Measurements from ENCODE around the gene KRTAP6-2.

Gene KRTAP6-2

GRCh38 chr21:30616125-30616524, 17.4 kb upstream of the KRTAP6-2 start, which contains the start of gene KRTAP20-1:
Gene KRTAP20-1 (plus strand): TSS chr21:30616425. CDS start chr21:30616455, 30 bp downstream.
- H3K27me3 ChIP-seq (ENCODE audit: insufficient read depth, low read length), result no peaks in the 10 kb centered on the region
- no CpG with 5 or more reads among the region's 2 CpGs for WGBS
- H3K36me3 ChIP-seq (ENCODE audit: insufficient read depth, low read length), result no peaks in the 10 kb centered on the region
- H3K27ac ChIP-seq (ENCODE audit: low read depth, low read length), result no peak within 1 kb of the TSS
- no peak within 1 kb of the TSS for H3K9ac ChIP-seq (ENCODE audit: low read depth, low read length)
- no peaks in the 10 kb centered on the region for H3K9me3 ChIP-seq (ENCODE audit: insufficient read depth, low read depth, low read length)
- H3K4me1 ChIP-seq (ENCODE audit: insufficient read depth, low read length), result no peaks in the 10 kb centered on the region
- H3K4me3 ChIP-seq (ENCODE audit: low read length), result no peak within 1 kb of the TSS

GRCh38 chr21:30615199-30615598, 16.5 kb upstream of the KRTAP6-2 start:
- Histone ChIP-seq H3K9me3 (ENCODE audit: insufficient read depth, low read depth, low read length) (no peaks in the 10 kb centered on the region), H3K27ac (ENCODE audit: low read depth, low read length) (no peak overlapping the region), H3K9ac (ENCODE audit: low read depth, low read length) (no peak overlapping the region), H3K4me3 (ENCODE audit: low read length) (no peak overlapping the region), H3K36me3 (ENCODE audit: insufficient read depth, low read length) (no peaks in the 10 kb centered on the region), H3K4me1 (ENCODE audit: insufficient read depth, low read length) (no peaks in the 10 kb centered on the region), H3K27me3 (ENCODE audit: insufficient read depth, low read length) (no peaks in the 10 kb centered on the region)

- Histone ChIP-seq H3K4me3 (ENCODE audit: low read length) (no peak within 1 kb of the TSS), H3K27ac (ENCODE audit: low read depth, low read length) (no peak within 1 kb of the TSS), H3K4me1 (ENCODE audit: insufficient read depth, low read length) (no peaks in the 10 kb centered on the region), H3K9me3 (ENCODE audit: insufficient read depth, low read depth, low read length) (no peaks in the 10 kb centered on the region), H3K27me3 (ENCODE audit: insufficient read depth, low read length) (no peaks in the 10 kb centered on the region), H3K9ac (ENCODE audit: low read depth, low read length) (no peak within 1 kb of the TSS), H3K36me3 (ENCODE audit: insufficient read depth, low read length) (no peaks in the 10 kb centered on the region)
- 78% methylated on average over 2 of the region's 2 CpGs for WGBS
These were observed 15.1 kb upstream of the KRTAP6-2 start, which contains the start of gene KRTAP6-1 for GRCh38 chr21:30613836-30614235. Gene KRTAP6-1 (minus strand): TSS chr21:30613930. CDS start chr21:30613904, 26 bp downstream.

GRCh38 chr21:30612132-30612531, 13.4 kb upstream of the KRTAP6-2 start:
- Histone ChIP-seq H3K4me3 (ENCODE audit: low read length) (no peak overlapping the region), H3K9ac (ENCODE audit: low read depth, low read length) (no peak overlapping the region), H3K36me3 (ENCODE audit: insufficient read depth, low read length) (no peaks in the 10 kb centered on the region), H3K27ac (ENCODE audit: low read depth, low read length) (no peak overlapping the region), H3K4me1 (ENCODE audit: insufficient read depth, low read length) (no peaks in the 10 kb centered on the region), H3K9me3 (ENCODE audit: insufficient read depth, low read depth, low read length) (no peaks in the 10 kb centered on the region), H3K27me3 (ENCODE audit: insufficient read depth, low read length) (no peaks in the 10 kb centered on the region)
- 91% methylated on average over 1 of the region's 2 CpGs for WGBS

- Histone ChIP-seq H3K4me1 (ENCODE audit: insufficient read depth, low read length) (no peaks in the 10 kb centered on the region), H3K27me3 (ENCODE audit: insufficient read depth, low read length) (no peaks in the 10 kb centered on the region), H3K9ac (ENCODE audit: low read depth, low read length) (no peak overlapping the region), H3K36me3 (ENCODE audit: insufficient read depth, low read length) (no peaks in the 10 kb centered on the region), H3K27ac (ENCODE audit: low read depth, low read length) (no peak overlapping the region), H3K9me3 (ENCODE audit: insufficient read depth, low read depth, low read length) (no peaks in the 10 kb centered on the region), H3K4me3 (ENCODE audit: low read length) (no peak overlapping the region)
- 89% methylated on average over 2 of the region's 2 CpGs for WGBS
These were observed 7.3 kb upstream of the KRTAP6-2 start for GRCh38 chr21:30605968-30606367.

GRCh38 chr21:30600787-30601186, 2.1 kb upstream of the KRTAP6-2 start, which contains the start of gene KRTAP22-1:
Gene KRTAP22-1 (plus strand): TSS chr21:30601087.
- no CpG with 5 or more reads among the region's 1 CpG for WGBS

GRCh38 chr21:30592140-30592539, 6.6 kb downstream of the KRTAP6-2 start, which contains the start of gene KRTAP6-3:
Gene KRTAP6-3 (plus strand): TSS chr21:30592440. CDS start chr21:30592446, 6 bp downstream.
- no peaks in the 10 kb centered on the region for H3K4me1 ChIP-seq (ENCODE audit: insufficient read depth, low read length)
- H3K9me3 ChIP-seq (ENCODE audit: insufficient read depth, low read depth, low read length), result no peaks in the 10 kb centered on the region
- H3K36me3 ChIP-seq (ENCODE audit: insufficient read depth, low read length), result no peaks in the 10 kb centered on the region
- no peaks in the 10 kb centered on the region for H3K27me3 ChIP-seq (ENCODE audit: insufficient read depth, low read length)
- H3K4me3 ChIP-seq (ENCODE audit: low read length), result no peak within 1 kb of the TSS
- 96% methylated on average over 4 of the region's 4 CpGs for WGBS
- H3K9ac ChIP-seq (ENCODE audit: low read depth, low read length), result no peak within 1 kb of the TSS
- H3K27ac ChIP-seq (ENCODE audit: low read depth, low read length), result no peak within 1 kb of the TSS

More at GRCh38 chr21:30600787-30601186, 2.1 kb upstream of the KRTAP6-2 start, which contains the start of gene KRTAP22-1:
- Histone ChIP-seq H3K9me3 (ENCODE audit: insufficient read depth, low read depth, low read length) (no peaks in the 10 kb centered on the region), H3K4me1 (ENCODE audit: insufficient read depth, low read length) (no peaks in the 10 kb centered on the region), H3K27me3 (ENCODE audit: insufficient read depth, low read length) (no peaks in the 10 kb centered on the region), H3K9ac (ENCODE audit: low read depth, low read length) (no peak within 1 kb of the TSS), H3K36me3 (ENCODE audit: insufficient read depth, low read length) (no peaks in the 10 kb centered on the region), H3K27ac (ENCODE audit: low read depth, low read length) (no peak within 1 kb of the TSS), H3K4me3 (ENCODE audit: low read length) (no peak within 1 kb of the TSS)

GRCh38 chr21:30590297-30590696, 8.4 kb downstream of the KRTAP6-2 start, which contains the start of gene KRTAP22-2:
Gene KRTAP22-2 (minus strand): TSS chr21:30590397.
- H3K4me3 ChIP-seq (ENCODE audit: low read length), result no peak within 1 kb of the TSS
- no peak within 1 kb of the TSS for H3K9ac ChIP-seq (ENCODE audit: low read depth, low read length)
- H3K9me3 ChIP-seq (ENCODE audit: insufficient read depth, low read depth, low read length), result no peaks in the 10 kb centered on the region
- H3K4me1 ChIP-seq (ENCODE audit: insufficient read depth, low read length), result no peaks in the 10 kb centered on the region
- H3K36me3 ChIP-seq (ENCODE audit: insufficient read depth, low read length), result no peaks in the 10 kb centered on the region
- H3K27ac ChIP-seq (ENCODE audit: low read depth, low read length), result no peak within 1 kb of the TSS
- H3K27me3 ChIP-seq (ENCODE audit: insufficient read depth, low read length), result no peaks in the 10 kb centered on the region

GRCh38 chr21:30582870-30583269, 15.8 kb downstream of the KRTAP6-2 start:
- Histone ChIP-seq H3K27ac (ENCODE audit: low read depth, low read length) (no peak overlapping the region), H3K36me3 (ENCODE audit: insufficient read depth, low read length) (no peaks in the 10 kb centered on the region), H3K4me3 (ENCODE audit: low read length) (no peak overlapping the region), H3K4me1 (ENCODE audit: insufficient read depth, low read length) (0 out of 2 replicates have a peak, but pooled peaks cover 2% of the 10 kb centered on the region), H3K27me3 (ENCODE audit: insufficient read depth, low read length) (no peaks in the 10 kb centered on the region), H3K9me3 (ENCODE audit: insufficient read depth, low read depth, low read length) (no peaks in the 10 kb centered on the region), H3K9ac (ENCODE audit: low read depth, low read length) (no peak overlapping the region)
- 100% methylated on average over 1 of the region's 1 CpG for WGBS

- no peaks in the 10 kb centered on the region for H3K9me3 ChIP-seq (ENCODE audit: insufficient read depth, low read depth, low read length)
- no peak overlapping the region for H3K4me3 ChIP-seq (ENCODE audit: low read length)
- H3K9ac ChIP-seq (ENCODE audit: low read depth, low read length), result no peak overlapping the region
- no peaks in the 10 kb centered on the region for H3K27me3 ChIP-seq (ENCODE audit: insufficient read depth, low read length)
- 74% methylated on average over 3 of the region's 3 CpGs for WGBS
- no peak overlapping the region for H3K27ac ChIP-seq (ENCODE audit: low read depth, low read length)
- no peaks in the 10 kb centered on the region for H3K36me3 ChIP-seq (ENCODE audit: insufficient read depth, low read length)
- H3K4me1 ChIP-seq (ENCODE audit: insufficient read depth, low read length), result 0 out of 2 replicates have a peak, but pooled peaks cover 2% of the 10 kb centered on the region
These were observed 18.6 kb downstream of the KRTAP6-2 start for GRCh38 chr21:30580132-30580531.

- Histone ChIP-seq H3K9me3 (ENCODE audit: insufficient read depth, low read depth, low read length) (no peaks in the 10 kb centered on the region), H3K27ac (ENCODE audit: low read depth, low read length) (no peak overlapping the region), H3K27me3 (ENCODE audit: insufficient read depth, low read length) (no peaks in the 10 kb centered on the region), H3K36me3 (ENCODE audit: insufficient read depth, low read length) (no peaks in the 10 kb centered on the region), H3K4me3 (ENCODE audit: low read length) (no peak overlapping the region), H3K4me1 (ENCODE audit: insufficient read depth, low read length) (0 out of 2 replicates have a peak, but pooled peaks cover 2% of the 10 kb centered on the region), H3K9ac (ENCODE audit: low read depth, low read length) (no peak overlapping the region)
- 80% methylated on average over 1 of the region's 1 CpG for WGBS
These were observed 19.4 kb downstream of the KRTAP6-2 start for GRCh38 chr21:30579346-30579745.

- no peak overlapping the region for H3K9ac ChIP-seq (ENCODE audit: low read depth, low read length)
- no peaks in the 10 kb centered on the region for H3K27me3 ChIP-seq (ENCODE audit: insufficient read depth, low read length)
- no peaks in the 10 kb centered on the region for H3K36me3 ChIP-seq (ENCODE audit: insufficient read depth, low read length)
- no peak overlapping the region for H3K27ac ChIP-seq (ENCODE audit: low read depth, low read length)
- 0 out of 2 replicates have a peak, but pooled peaks cover 2% of the 10 kb centered on the region for H3K4me1 ChIP-seq (ENCODE audit: insufficient read depth, low read length)
- H3K9me3 ChIP-seq (ENCODE audit: insufficient read depth, low read depth, low read length), result no peaks in the 10 kb centered on the region
- H3K4me3 ChIP-seq (ENCODE audit: low read length), result no peak overlapping the region
These were observed 20.9 kb downstream of the KRTAP6-2 start for GRCh38 chr21:30577766-30578165.
